ENCODE results near the gene GFM2.

The GFM2 gene

DNA sequence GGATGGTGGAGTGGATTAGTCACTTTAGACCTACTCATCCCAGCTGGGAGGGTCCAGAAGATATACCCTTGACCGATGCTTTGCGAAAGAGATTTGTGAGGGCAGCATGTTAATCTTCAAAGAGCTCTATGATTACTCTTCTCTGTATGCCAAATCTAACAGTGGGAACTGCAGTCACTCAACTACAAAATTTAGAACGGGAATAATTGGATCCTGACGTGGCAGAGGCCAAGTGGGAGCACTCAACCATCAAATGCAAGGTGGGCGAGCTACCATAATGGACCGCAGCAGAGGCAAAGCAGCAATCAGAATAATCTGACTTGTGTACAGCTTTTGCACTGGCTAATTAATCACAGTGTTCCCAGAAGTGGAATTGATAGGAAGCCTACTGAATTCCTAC is 20.5 kb upstream of the GFM2 start:
- DNase-seq (ENCODE audit: low spot score) = no peak
- no peak for TF ChIP-seq CTCF (IDR thresholded peaks at IDR 0.05; ENCODE audit: extremely low read depth, insufficient read depth, missing control alignments)
- in situ Hi-C loops (cut with MboI; ENCODE audit: low pct_unique_long_range_greater_than_20kb, low sequenced_read_pairs, unreplicated experiment) = no loop called here

- DNase-seq (ENCODE audit: low spot score) = no peak
- no peak for TF ChIP-seq CTCF (IDR thresholded peaks at IDR 0.05; ENCODE audit: extremely low read depth, insufficient read depth, missing control alignments)
- in situ Hi-C loops (cut with MboI; ENCODE audit: low pct_unique_long_range_greater_than_20kb, low sequenced_read_pairs, unreplicated experiment) = no loop called here
Observed at GRCh38 chr5:74786851-74787250, 19.9 kb upstream of the GFM2 start.

- TF ChIP-seq CTCF (IDR thresholded peaks at IDR 0.05; ENCODE audit: extremely low read depth, insufficient read depth, missing control alignments) = no peak
- DNase-seq (ENCODE audit: low spot score) = no peak
- in situ Hi-C loops (cut with MboI; ENCODE audit: low pct_unique_long_range_greater_than_20kb, low sequenced_read_pairs, unreplicated experiment) = no loop called here
Observed at GRCh38 chr5:74778609-74779008, 11.7 kb upstream of the GFM2 start.

DNA sequence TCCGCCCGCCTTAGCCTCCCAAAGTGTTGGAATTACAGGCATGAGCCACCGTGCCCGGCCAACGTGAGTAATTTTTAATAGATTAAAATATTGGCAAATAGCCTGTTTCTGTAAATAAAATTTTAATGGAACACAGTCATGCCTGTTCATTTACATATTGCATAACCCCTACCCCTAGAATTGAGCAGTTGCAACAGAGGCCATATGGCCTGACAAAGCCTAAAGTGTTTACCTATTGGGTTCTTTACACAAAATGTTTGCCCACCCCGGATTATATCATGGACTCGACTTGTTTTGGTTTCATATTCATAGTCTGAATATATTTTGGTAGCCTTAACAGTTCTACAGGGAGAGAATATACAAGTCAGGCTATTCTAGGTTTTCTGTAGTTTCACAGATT is 5.4 kb upstream of the GFM2 start:
- no peak for TF ChIP-seq CTCF (IDR thresholded peaks at IDR 0.05; ENCODE audit: extremely low read depth, insufficient read depth, missing control alignments)
- in situ Hi-C loops (cut with MboI; ENCODE audit: low pct_unique_long_range_greater_than_20kb, low sequenced_read_pairs, unreplicated experiment) = loop anchor here (25.0 kb wide), 1 partner anchor 140 kb away; no protein-coding TSS in a partner anchor
- no peak for DNase-seq (ENCODE audit: low spot score)

GRCh38 chr5:74767579-74767913 is 629 bp upstream of the GFM2 start:
- in situ Hi-C loops (cut with MboI; ENCODE audit: low pct_unique_long_range_greater_than_20kb, low sequenced_read_pairs, unreplicated experiment) = loop anchor here (25.0 kb wide), 1 partner anchor 145 kb away; no protein-coding TSS in a partner anchor
- peak; percentile 20 for DNase-seq (ENCODE audit: low spot score)
- TF ChIP-seq CTCF (IDR thresholded peaks at IDR 0.05; ENCODE audit: extremely low read depth, insufficient read depth, missing control alignments) = no peak

- peak; percentile 59 for DNase-seq (ENCODE audit: low spot score)
- TF ChIP-seq CTCF (IDR thresholded peaks at IDR 0.05; ENCODE audit: extremely low read depth, insufficient read depth, missing control alignments) = peak; percentile 51
- in situ Hi-C loops (cut with MboI; ENCODE audit: low pct_unique_long_range_greater_than_20kb, low sequenced_read_pairs, unreplicated experiment) = loop anchor here (25.0 kb wide), 1 partner anchor 146 kb away; no protein-coding TSS in a partner anchor
Observed at GRCh38 chr5:74766418-74766848, 484 bp downstream of the GFM2 start.

- in situ Hi-C loops (cut with MboI; ENCODE audit: low pct_unique_long_range_greater_than_20kb, low sequenced_read_pairs, unreplicated experiment) = loop anchor here (25.0 kb wide), 1 partner anchor 146 kb away; no protein-coding TSS in a partner anchor
- TF ChIP-seq CTCF (IDR thresholded peaks at IDR 0.05; ENCODE audit: extremely low read depth, insufficient read depth, missing control alignments) = no peak
- no peak for DNase-seq (ENCODE audit: low spot score)
Observed at GRCh38 chr5:74765929-74766328, 988 bp downstream of the GFM2 start.
